ENCODE results near the gene CCDC197.

The CCDC197 gene

DNA sequence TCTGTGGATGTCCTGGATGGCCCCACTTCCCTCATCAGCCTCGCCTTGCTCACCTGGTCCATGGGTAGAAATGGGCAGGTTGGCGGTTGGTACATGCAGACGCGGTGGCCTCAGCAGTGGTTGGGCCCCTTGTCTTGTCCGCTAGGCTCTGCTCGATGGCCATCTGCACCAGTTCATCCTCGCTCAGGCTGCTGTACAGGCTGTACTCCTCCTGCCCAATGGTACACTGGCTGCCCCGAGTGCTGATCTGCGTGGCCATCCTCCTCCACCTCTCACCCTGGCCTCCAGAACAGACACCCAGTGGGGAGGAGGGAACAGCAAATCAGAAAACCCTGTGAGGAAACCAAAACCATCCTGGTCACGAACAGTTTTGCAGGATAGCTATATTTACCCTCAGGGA, 32.8 kb upstream of the CCDC197 start:
- Histone ChIP-seq H3K9ac (ENCODE audit: low read length) (no peak overlapping the region), H3K4me1 (ENCODE audit: control insufficient read depth, insufficient read depth, low read length) (peaks cover 24% of the 10 kb centered on the region), H3K27me3 (ENCODE audit: control insufficient read depth, insufficient read depth, low read length) (no peaks in the 10 kb centered on the region), H3K9me3 (ENCODE audit: control insufficient read depth, low read length) (no peaks in the 10 kb centered on the region), H3K4me3 (ENCODE audit: low read length) (no peak overlapping the region), H3K36me3 (ENCODE audit: control insufficient read depth, insufficient read depth, low read length) (no peaks in the 10 kb centered on the region)

- H3K4me1 ChIP-seq (ENCODE audit: control insufficient read depth, insufficient read depth, low read length): peaks cover 18% of the 10 kb centered on the region
- no peak overlapping the region for H3K4me3 ChIP-seq (ENCODE audit: low read length)
- H3K9me3 ChIP-seq (ENCODE audit: control insufficient read depth, low read length): no peaks in the 10 kb centered on the region
- H3K9ac ChIP-seq (ENCODE audit: low read length): no peak overlapping the region
- H3K27me3 ChIP-seq (ENCODE audit: control insufficient read depth, insufficient read depth, low read length): no peaks in the 10 kb centered on the region
- H3K36me3 ChIP-seq (ENCODE audit: control insufficient read depth, insufficient read depth, low read length): no peaks in the 10 kb centered on the region
Observed at GRCh38 chr14:93964820-93965286, 32.2 kb upstream of the CCDC197 start.

- no peaks in the 10 kb centered on the region for H3K9me3 ChIP-seq (ENCODE audit: control insufficient read depth, low read length)
- H3K27me3 ChIP-seq (ENCODE audit: control insufficient read depth, insufficient read depth, low read length): no peaks in the 10 kb centered on the region
- no peaks in the 10 kb centered on the region for H3K36me3 ChIP-seq (ENCODE audit: control insufficient read depth, insufficient read depth, low read length)
- no peak overlapping the region for H3K9ac ChIP-seq (ENCODE audit: low read length)
- peaks cover 16% of the 10 kb centered on the region for H3K4me1 ChIP-seq (ENCODE audit: control insufficient read depth, insufficient read depth, low read length)
- no peak overlapping the region for H3K4me3 ChIP-seq (ENCODE audit: low read length)
Observed at GRCh38 chr14:93965287-93965821, 31.7 kb upstream of the CCDC197 start.

DNA sequence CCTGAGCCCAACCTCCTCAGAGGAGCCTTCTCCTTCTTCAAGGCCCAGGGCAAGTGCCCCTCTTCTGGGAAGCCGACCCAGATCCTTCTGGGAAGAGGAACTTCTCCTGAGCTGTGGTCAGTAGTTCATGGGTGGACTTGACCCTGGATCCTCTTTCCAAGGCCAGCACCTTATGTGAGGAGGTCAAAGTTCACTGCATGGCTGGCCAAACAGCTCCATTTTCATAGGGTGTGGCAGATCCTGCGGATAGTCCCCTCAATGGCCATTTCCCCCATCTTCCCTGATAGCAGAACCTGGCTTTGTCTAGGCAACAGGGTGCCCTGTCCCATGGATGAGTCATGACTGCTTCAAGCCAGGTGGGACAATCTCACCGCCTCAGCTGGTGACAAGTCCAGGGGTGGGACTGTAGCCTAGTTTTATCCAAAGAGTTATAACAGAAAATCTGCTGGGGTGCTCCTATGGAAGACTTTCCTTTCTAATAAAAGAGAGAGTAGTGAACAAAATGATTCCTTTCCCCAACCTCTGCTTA, 31.1 kb upstream of the CCDC197 start:
- Histone ChIP-seq H3K36me3 (ENCODE audit: control insufficient read depth, insufficient read depth, low read length) (no peaks in the 10 kb centered on the region), H3K27me3 (ENCODE audit: control insufficient read depth, insufficient read depth, low read length) (no peaks in the 10 kb centered on the region), H3K4me1 (ENCODE audit: control insufficient read depth, insufficient read depth, low read length) (peaks cover 17% of the 10 kb centered on the region), H3K4me3 (ENCODE audit: low read length) (no peak overlapping the region), H3K9me3 (ENCODE audit: control insufficient read depth, low read length) (no peaks in the 10 kb centered on the region), H3K9ac (ENCODE audit: low read length) (no peak overlapping the region)

- Histone ChIP-seq H3K9me3 (ENCODE audit: control insufficient read depth, low read length) (no peaks in the 10 kb centered on the region), H3K36me3 (ENCODE audit: control insufficient read depth, insufficient read depth, low read length) (no peaks in the 10 kb centered on the region), H3K9ac (ENCODE audit: low read length) (no peak overlapping the region), H3K27me3 (ENCODE audit: control insufficient read depth, insufficient read depth, low read length) (no peaks in the 10 kb centered on the region), H3K4me1 (ENCODE audit: control insufficient read depth, insufficient read depth, low read length) (peaks cover 21% of the 10 kb centered on the region), H3K4me3 (ENCODE audit: low read length) (no peak overlapping the region)
Observed at GRCh38 chr14:93967637-93968250, 29.4 kb upstream of the CCDC197 start.

- Histone ChIP-seq H3K4me3 (ENCODE audit: low read length) (no peak overlapping the region), H3K4me1 (ENCODE audit: control insufficient read depth, insufficient read depth, low read length) (peaks cover 21% of the 10 kb centered on the region), H3K9ac (ENCODE audit: low read length) (no peak overlapping the region), H3K9me3 (ENCODE audit: control insufficient read depth, low read length) (no peaks in the 10 kb centered on the region), H3K36me3 (ENCODE audit: control insufficient read depth, insufficient read depth, low read length) (no peaks in the 10 kb centered on the region), H3K27me3 (ENCODE audit: control insufficient read depth, insufficient read depth, low read length) (no peaks in the 10 kb centered on the region)
Observed at GRCh38 chr14:93969082-93969828, 27.8 kb upstream of the CCDC197 start.

DNA sequence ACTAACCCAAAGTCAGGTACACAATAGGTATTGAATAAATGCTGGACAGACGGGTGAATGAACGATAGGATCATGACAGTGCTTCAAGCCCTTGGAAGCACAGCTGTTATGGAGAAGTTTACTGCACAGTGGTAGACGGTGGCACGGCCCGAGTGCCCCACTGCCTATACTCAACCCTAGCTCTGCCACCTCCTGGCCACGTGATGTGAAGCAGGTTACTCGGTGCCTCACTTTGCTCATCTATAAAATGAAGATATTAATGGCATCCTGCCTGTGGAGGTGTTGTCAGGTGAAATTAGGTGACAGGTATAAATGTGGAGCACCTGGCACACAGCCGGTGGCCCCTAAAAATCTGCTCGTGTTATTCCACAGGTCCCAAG, 26.5 kb upstream of the CCDC197 start:
- Histone ChIP-seq H3K4me3 (ENCODE audit: low read length) (no peak overlapping the region), H3K9me3 (ENCODE audit: control insufficient read depth, low read length) (no peaks in the 10 kb centered on the region), H3K36me3 (ENCODE audit: control insufficient read depth, insufficient read depth, low read length) (no peaks in the 10 kb centered on the region), H3K4me1 (ENCODE audit: control insufficient read depth, insufficient read depth, low read length) (peaks cover 20% of the 10 kb centered on the region), H3K9ac (ENCODE audit: low read length) (no peak overlapping the region), H3K27me3 (ENCODE audit: control insufficient read depth, insufficient read depth, low read length) (no peaks in the 10 kb centered on the region)

- Histone ChIP-seq H3K4me3 (ENCODE audit: low read length) (no peak overlapping the region), H3K27me3 (ENCODE audit: control insufficient read depth, insufficient read depth, low read length) (no peaks in the 10 kb centered on the region), H3K9me3 (ENCODE audit: control insufficient read depth, low read length) (no peaks in the 10 kb centered on the region), H3K9ac (ENCODE audit: low read length) (peak overlapping the region; percentile 40), H3K4me1 (ENCODE audit: control insufficient read depth, insufficient read depth, low read length) (peaks cover 14% of the 10 kb centered on the region), H3K36me3 (ENCODE audit: control insufficient read depth, insufficient read depth, low read length) (no peaks in the 10 kb centered on the region)
Observed at GRCh38 chr14:93970965-93971634, 26.0 kb upstream of the CCDC197 start.

DNA sequence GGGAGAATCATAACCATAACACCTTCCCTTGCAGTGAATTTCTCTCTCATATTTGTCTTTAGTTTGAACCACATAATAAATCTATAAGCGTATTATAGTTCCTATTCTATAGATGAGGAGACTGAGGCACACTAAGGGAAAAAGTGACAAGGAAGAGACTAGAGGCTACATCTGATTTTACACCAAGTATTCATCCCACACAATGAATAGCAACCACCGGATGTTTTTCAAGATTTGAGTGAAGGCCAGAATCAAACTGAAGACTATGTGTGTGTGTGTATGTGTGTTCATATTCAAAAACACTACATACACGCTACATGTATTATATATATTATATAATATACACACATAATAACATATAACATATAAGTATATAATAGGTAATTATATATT, 25.5 kb upstream of the CCDC197 start:
- Histone ChIP-seq H3K4me3 (ENCODE audit: low read length) (no peak overlapping the region), H3K9ac (ENCODE audit: low read length) (peak overlapping the region; percentile 40), H3K9me3 (ENCODE audit: control insufficient read depth, low read length) (no peaks in the 10 kb centered on the region), H3K36me3 (ENCODE audit: control insufficient read depth, insufficient read depth, low read length) (no peaks in the 10 kb centered on the region), H3K4me1 (ENCODE audit: control insufficient read depth, insufficient read depth, low read length) (peaks cover 11% of the 10 kb centered on the region), H3K27me3 (ENCODE audit: control insufficient read depth, insufficient read depth, low read length) (no peaks in the 10 kb centered on the region)

GRCh38 chr14:93972618-93973205, 24.4 kb upstream of the CCDC197 start:
- no peaks in the 10 kb centered on the region for H3K9me3 ChIP-seq (ENCODE audit: control insufficient read depth, low read length)
- no peak overlapping the region for H3K9ac ChIP-seq (ENCODE audit: low read length)
- H3K4me1 ChIP-seq (ENCODE audit: control insufficient read depth, insufficient read depth, low read length): peaks cover 15% of the 10 kb centered on the region
- H3K36me3 ChIP-seq (ENCODE audit: control insufficient read depth, insufficient read depth, low read length): no peaks in the 10 kb centered on the region
- H3K4me3 ChIP-seq (ENCODE audit: low read length): no peak overlapping the region
- H3K27me3 ChIP-seq (ENCODE audit: control insufficient read depth, insufficient read depth, low read length): no peaks in the 10 kb centered on the region

DNA sequence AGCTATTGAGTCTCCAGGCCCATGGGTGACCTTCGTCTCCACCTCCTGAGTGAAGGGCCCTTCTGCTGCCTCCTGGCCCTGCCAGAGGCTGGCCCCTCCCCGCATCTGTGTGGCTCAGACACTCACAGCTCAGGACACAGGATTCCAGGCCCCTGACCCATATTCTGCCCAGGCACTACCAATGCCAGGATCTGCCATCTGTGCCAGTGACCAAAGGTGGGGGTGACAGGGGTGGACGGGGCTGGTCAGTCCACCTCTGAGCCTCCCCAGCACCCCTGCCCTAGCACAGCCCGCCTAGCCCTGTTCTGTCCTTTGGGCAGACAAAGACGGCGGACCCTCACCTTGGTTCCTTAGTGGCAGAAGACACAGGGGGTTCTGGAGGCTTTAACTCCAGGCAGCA, 23.5 kb upstream of the CCDC197 start:
- no peak overlapping the region for H3K9ac ChIP-seq (ENCODE audit: low read length)
- H3K36me3 ChIP-seq (ENCODE audit: control insufficient read depth, insufficient read depth, low read length): no peaks in the 10 kb centered on the region
- no peaks in the 10 kb centered on the region for H3K9me3 ChIP-seq (ENCODE audit: control insufficient read depth, low read length)
- no peak overlapping the region for H3K4me3 ChIP-seq (ENCODE audit: low read length)
- H3K27me3 ChIP-seq (ENCODE audit: control insufficient read depth, insufficient read depth, low read length): no peaks in the 10 kb centered on the region
- H3K4me1 ChIP-seq (ENCODE audit: control insufficient read depth, insufficient read depth, low read length): peaks cover 15% of the 10 kb centered on the region
